GM12878 (cell line): ENCODE results near the gene HSPA1B. TPM values are rescaled to one million over a fixed set of nuclear protein-coding genes. Genes with fewer than 3 reads are reported as not detected.

Experiments
- CREB1 ChIP-seq: IDR thresholded peaks from 2 replicates; pipeline ENCODE4 v1.6.1; 2012; ENCODE audit warnings: low read depth, mild to moderate bottlenecking, inconsistent platforms
- E4F1 ChIP-seq: fragments of 450-650 bp; IDR thresholded peaks from 2 replicates; pipeline ENCODE4 v1.6.1; 2018; ENCODE audit warnings: borderline replicate concordance, mild to moderate bottlenecking; ENCODE audit not compliant: partially characterized antibody
- HDAC2 ChIP-seq: fragments of 200-600 bp; sonication (generic); IDR thresholded peaks from 2 replicates; pipeline ENCODE4 v1.6.1; 2017
- ZBTB4 ChIP-seq: fragments of 450-650 bp; formaldehyde crosslinking; IDR thresholded peaks from 2 replicates; pipeline ENCODE4 v1.4.0; 2022; ENCODE audit warnings: mild to moderate bottlenecking, moderate library complexity
- polyA plus RNA-seq, 11 experiments: library from polyadenylated mRNA; depleted of rRNA in 4 of 11; unstranded in 6 of 11; stranded (reverse) in 5 of 11; fragments of >200 nt; fragmentation: Nextera tagmentation in 4 of 11; fragmentation: Illumina TruSeq in 1 of 11; extraction: Ambion mirVana in 4 of 11; extraction: Trizol in 1 of 11; gene quantifications; 1 replicate in 1 of 11; 2 replicates in 10 of 11; pipeline versions ENCODE4 v1.2.1 to v1.2.3, GENCODE V29; 2011 to 2016; ENCODE audit warnings: inconsistent platforms in 2 of 11, missing spikeins in 2 of 11, low read depth in 1 of 11
- total RNA-seq, 4 experiments: library from RNA; depleted of rRNA in 3 of 4; stranded (reverse); fragments of >200 nt in 3 of 4; fragmentation: Illumina TruSeq in 1 of 4; extraction: Trizol in 1 of 4; gene quantifications; 2 replicates each; pipeline versions ENCODE4 v1.2.1 to v1.2.3, GENCODE V29; 2013 to 2021
- TF ChIP-seq, protein P1 (sequence below): IDR thresholded peaks from 2 replicates; pipeline ENCODE4 v1.6.1; 2011; ENCODE audit warnings: mild to moderate bottlenecking, low read depth, low read length, moderate library complexity; ENCODE audit not compliant: insufficient replicate concordance

Gene HSPA1B
- total and polyA plus RNA-seq, 10 of the 15 experiments (the other 5 are each of a cell fraction or from before 2014, with no cell fraction given): 0.11 to 40.5 (median 12.8) TPM

DNA sequence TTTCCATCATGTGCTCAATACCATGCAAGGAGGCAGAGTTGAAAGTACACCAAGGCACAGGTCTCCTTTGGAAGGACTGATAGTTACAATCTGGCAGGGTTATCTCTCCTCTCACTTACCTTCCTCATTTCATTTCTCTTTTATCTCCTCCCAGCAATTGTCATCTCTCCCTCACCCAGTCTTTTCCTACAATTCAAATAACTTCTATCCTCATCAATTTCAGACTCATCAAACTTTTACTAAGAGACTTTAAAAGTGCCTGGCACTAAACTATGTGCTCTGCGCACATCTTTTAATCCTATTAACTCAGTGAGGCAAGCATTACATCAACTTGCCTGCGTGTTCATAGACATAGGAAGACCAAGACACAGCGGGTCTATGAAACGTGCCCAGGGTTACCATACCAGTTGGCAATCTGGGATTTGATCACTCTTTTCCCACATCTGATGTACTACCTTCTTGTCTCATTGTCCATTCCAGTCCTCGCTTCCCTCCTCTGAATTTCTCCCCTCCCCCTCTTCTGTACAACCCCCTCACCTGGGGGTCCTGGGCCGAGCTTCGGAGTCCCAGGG lies 33.2 kb upstream of the HSPA1B start (continued):
- TF ChIP-seq CREB1: no peak
- TF ChIP-seq ZBTB4 (CRISPR knock-in tag): no peak
- TF ChIP-seq, protein P1, sequence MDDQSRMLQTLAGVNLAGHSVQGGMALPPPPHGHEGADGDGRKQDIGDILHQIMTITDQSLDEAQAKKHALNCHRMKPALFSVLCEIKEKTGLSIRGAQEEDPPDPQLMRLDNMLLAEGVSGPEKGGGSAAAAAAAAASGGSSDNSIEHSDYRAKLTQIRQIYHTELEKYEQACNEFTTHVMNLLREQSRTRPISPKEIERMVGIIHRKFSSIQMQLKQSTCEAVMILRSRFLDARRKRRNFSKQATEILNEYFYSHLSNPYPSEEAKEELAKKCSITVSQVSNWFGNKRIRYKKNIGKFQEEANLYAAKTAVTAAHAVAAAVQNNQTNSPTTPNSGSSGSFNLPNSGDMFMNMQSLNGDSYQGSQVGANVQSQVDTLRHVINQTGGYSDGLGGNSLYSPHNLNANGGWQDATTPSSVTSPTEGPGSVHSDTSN: no peak
- TF ChIP-seq E4F1: no peak
- TF ChIP-seq HDAC2: no peak
